HepG2 (cell line): ENCODE data around the gene TET3.

ENCODE experiments used
- ATF7 ChIP-seq, 2 experiments: fragments of 450-650 bp in 1 of 2; sonication (generic) in 1 of 2; formaldehyde crosslinking in 1 of 2; IDR thresholded peaks; 2 replicates each; pipeline versions ENCODE4 v1.4.0 to v1.6.1; 2016 to 2020; ENCODE audit warnings: antibody characterized with exemption in 1 of 2, mild to moderate bottlenecking in 1 of 2, missing genetic modification reagents in 1 of 2
- FOXM1 ChIP-seq: sonication (generic); formaldehyde crosslinking; IDR thresholded peaks from 2 replicates; pipeline ENCODE4 v1.5.0; 2020; ENCODE audit warnings: missing genetic modification reagents
- MYC ChIP-seq: sonication (generic); formaldehyde crosslinking; IDR thresholded peaks from 2 replicates; pipeline ENCODE4 v1.9.0; 2021; ENCODE audit warnings: missing genetic modification reagents, borderline replicate concordance
- SIN3B ChIP-seq: fragments of 150-350 bp; IDR thresholded peaks from 2 replicates; pipeline ENCODE4 v1.6.1; 2014; ENCODE audit warnings: low read length
- TEAD2 ChIP-seq: sonication (generic); formaldehyde crosslinking; IDR thresholded peaks from 2 replicates; pipeline ENCODE4 v1.9.0; 2021; ENCODE audit warnings: missing genetic modification reagents
- ZNF616 ChIP-seq: sonication (generic); formaldehyde crosslinking; IDR thresholded peaks from 2 replicates; pipeline ENCODE4 v1.5.0; 2020; ENCODE audit warnings: low read depth, mild to moderate bottlenecking, missing genetic modification reagents
- TF ChIP-seq, protein P1 (sequence below): sonication (generic); formaldehyde crosslinking; IDR thresholded peaks from 2 replicates; pipeline ENCODE4 v1.4.0; 2020; ENCODE audit warnings: low read depth, mild to moderate bottlenecking, missing genetic modification reagents
- TF ChIP-seq, protein P2 (sequence below): sonication (generic); formaldehyde crosslinking; IDR thresholded peaks from 2 replicates; pipeline ENCODE4 v1.5.0; 2020; ENCODE audit warnings: missing genetic modification reagents, mild to moderate bottlenecking, borderline replicate concordance
- TF ChIP-seq, protein P3 (sequence below), 2 experiments: sonication (generic) in 1 of 2; formaldehyde crosslinking in 1 of 2; IDR thresholded peaks; 2 replicates each; pipeline versions ENCODE4 v1.5.1 to v1.6.1; 2011 to 2020; ENCODE audit warnings: borderline replicate concordance in 1 of 2, low read depth in 1 of 2, low read length in 1 of 2, mild to moderate bottlenecking in 1 of 2, missing genetic modification reagents in 1 of 2, moderate library complexity in 1 of 2
- TF ChIP-seq, protein P4 (sequence below): sonication (generic); formaldehyde crosslinking; IDR thresholded peaks from 2 replicates; pipeline ENCODE4 v1.5.0; 2020; ENCODE audit warnings: mild to moderate bottlenecking, missing genetic modification reagents, moderate library complexity
- TF ChIP-seq, protein P5 (sequence below): sonication (generic); formaldehyde crosslinking; IDR thresholded peaks from 2 replicates; pipeline ENCODE4 v1.4.0; 2020; ENCODE audit warnings: missing genetic modification reagents
- TF ChIP-seq, protein P6 (sequence below), 2 experiments: IDR thresholded peaks; 2 replicates each; pipeline ENCODE4 v1.6.1; 2011 to 2012; ENCODE audit warnings: low read length in 2 of 2, borderline replicate concordance in 1 of 2, low read depth in 1 of 2, mild to moderate bottlenecking in 1 of 2, moderate library complexity in 1 of 2

DNA sequence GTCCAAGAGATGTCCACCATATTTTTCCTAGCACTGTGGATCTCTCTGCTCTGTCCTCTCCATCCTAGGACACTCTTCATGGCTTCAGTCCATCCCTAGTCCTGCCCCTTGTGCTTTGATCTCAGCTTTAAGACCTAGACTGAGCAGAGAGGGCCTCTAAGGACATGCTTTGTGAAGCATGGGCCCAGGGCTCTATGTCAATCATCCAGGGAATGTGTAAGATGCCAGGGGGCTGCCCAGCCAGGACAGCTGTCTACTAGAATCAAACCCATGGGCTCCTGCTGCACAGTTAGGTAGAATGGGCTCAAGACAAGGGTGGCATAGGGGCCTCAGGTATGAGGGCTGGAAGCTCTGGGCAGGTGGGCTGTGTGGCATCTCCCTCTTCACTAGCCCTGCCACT is 24.9 kb downstream of the TET3 start:
- TF ChIP-seq, protein P1, sequence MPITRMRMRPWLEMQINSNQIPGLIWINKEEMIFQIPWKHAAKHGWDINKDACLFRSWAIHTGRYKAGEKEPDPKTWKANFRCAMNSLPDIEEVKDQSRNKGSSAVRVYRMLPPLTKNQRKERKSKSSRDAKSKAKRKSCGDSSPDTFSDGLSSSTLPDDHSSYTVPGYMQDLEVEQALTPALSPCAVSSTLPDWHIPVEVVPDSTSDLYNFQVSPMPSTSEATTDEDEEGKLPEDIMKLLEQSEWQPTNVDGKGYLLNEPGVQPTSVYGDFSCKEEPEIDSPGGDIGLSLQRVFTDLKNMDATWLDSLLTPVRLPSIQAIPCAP (CRISPR knock-in tag) = no peak
- no peak for TF ChIP-seq SIN3B
- TF ChIP-seq ZNF616 (CRISPR knock-in tag) = no peak
- TF ChIP-seq, protein P2, sequence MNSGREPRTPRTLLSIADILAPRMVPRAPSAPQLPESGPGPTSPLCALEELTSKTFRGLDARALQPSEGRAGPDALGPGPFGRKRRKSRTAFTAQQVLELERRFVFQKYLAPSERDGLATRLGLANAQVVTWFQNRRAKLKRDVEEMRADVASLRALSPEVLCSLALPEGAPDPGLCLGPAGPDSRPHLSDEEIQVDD (CRISPR knock-in tag) = no peak
- TF ChIP-seq, protein P3, sequence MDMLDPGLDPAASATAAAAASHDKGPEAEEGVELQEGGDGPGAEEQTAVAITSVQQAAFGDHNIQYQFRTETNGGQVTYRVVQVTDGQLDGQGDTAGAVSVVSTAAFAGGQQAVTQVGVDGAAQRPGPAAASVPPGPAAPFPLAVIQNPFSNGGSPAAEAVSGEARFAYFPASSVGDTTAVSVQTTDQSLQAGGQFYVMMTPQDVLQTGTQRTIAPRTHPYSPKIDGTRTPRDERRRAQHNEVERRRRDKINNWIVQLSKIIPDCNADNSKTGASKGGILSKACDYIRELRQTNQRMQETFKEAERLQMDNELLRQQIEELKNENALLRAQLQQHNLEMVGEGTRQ (IDR thresholded peaks at IDR 0.05; ENCODE audit: low read depth, low read length) = no peak
- TF ChIP-seq, protein P3 (CRISPR knock-in tag; IDR thresholded peaks at IDR 0.05; ENCODE audit: borderline replicate concordance) = no peak
- TF ChIP-seq, protein P4, sequence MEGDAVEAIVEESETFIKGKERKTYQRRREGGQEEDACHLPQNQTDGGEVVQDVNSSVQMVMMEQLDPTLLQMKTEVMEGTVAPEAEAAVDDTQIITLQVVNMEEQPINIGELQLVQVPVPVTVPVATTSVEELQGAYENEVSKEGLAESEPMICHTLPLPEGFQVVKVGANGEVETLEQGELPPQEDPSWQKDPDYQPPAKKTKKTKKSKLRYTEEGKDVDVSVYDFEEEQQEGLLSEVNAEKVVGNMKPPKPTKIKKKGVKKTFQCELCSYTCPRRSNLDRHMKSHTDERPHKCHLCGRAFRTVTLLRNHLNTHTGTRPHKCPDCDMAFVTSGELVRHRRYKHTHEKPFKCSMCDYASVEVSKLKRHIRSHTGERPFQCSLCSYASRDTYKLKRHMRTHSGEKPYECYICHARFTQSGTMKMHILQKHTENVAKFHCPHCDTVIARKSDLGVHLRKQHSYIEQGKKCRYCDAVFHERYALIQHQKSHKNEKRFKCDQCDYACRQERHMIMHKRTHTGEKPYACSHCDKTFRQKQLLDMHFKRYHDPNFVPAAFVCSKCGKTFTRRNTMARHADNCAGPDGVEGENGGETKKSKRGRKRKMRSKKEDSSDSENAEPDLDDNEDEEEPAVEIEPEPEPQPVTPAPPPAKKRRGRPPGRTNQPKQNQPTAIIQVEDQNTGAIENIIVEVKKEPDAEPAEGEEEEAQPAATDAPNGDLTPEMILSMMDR (CRISPR knock-in tag) = no peak
- TF ChIP-seq, protein P5, sequence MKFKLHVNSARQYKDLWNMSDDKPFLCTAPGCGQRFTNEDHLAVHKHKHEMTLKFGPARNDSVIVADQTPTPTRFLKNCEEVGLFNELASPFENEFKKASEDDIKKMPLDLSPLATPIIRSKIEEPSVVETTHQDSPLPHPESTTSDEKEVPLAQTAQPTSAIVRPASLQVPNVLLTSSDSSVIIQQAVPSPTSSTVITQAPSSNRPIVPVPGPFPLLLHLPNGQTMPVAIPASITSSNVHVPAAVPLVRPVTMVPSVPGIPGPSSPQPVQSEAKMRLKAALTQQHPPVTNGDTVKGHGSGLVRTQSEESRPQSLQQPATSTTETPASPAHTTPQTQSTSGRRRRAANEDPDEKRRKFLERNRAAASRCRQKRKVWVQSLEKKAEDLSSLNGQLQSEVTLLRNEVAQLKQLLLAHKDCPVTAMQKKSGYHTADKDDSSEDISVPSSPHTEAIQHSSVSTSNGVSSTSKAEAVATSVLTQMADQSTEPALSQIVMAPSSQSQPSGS (CRISPR knock-in tag) = no peak
- no peak for TF ChIP-seq MYC
- TF ChIP-seq TEAD2 = no peak
- TF ChIP-seq, protein P6, sequence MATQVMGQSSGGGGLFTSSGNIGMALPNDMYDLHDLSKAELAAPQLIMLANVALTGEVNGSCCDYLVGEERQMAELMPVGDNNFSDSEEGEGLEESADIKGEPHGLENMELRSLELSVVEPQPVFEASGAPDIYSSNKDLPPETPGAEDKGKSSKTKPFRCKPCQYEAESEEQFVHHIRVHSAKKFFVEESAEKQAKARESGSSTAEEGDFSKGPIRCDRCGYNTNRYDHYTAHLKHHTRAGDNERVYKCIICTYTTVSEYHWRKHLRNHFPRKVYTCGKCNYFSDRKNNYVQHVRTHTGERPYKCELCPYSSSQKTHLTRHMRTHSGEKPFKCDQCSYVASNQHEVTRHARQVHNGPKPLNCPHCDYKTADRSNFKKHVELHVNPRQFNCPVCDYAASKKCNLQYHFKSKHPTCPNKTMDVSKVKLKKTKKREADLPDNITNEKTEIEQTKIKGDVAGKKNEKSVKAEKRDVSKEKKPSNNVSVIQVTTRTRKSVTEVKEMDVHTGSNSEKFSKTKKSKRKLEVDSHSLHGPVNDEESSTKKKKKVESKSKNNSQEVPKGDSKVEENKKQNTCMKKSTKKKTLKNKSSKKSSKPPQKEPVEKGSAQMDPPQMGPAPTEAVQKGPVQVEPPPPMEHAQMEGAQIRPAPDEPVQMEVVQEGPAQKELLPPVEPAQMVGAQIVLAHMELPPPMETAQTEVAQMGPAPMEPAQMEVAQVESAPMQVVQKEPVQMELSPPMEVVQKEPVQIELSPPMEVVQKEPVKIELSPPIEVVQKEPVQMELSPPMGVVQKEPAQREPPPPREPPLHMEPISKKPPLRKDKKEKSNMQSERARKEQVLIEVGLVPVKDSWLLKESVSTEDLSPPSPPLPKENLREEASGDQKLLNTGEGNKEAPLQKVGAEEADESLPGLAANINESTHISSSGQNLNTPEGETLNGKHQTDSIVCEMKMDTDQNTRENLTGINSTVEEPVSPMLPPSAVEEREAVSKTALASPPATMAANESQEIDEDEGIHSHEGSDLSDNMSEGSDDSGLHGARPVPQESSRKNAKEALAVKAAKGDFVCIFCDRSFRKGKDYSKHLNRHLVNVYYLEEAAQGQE (IDR thresholded peaks at IDR 0.05; ENCODE audit: borderline replicate concordance in 1 of 2, low read depth in 1 of 2, low read length in 2 of 2) = no peak
- TF ChIP-seq ATF7 (IDR thresholded peaks at IDR 0.05) = no peak
- TF ChIP-seq ATF7 (CRISPR knock-in tag; IDR thresholded peaks at IDR 0.05) = no peak
- TF ChIP-seq FOXM1 (CRISPR knock-in tag) = no peak
